Keratinocyte (primary cell): ENCODE data around the gene BCL2. TPM values are rescaled to one million over a fixed set of nuclear protein-coding genes. Genes with fewer than 3 reads are reported as not detected.

Experiments
- DNase-seq: peaks from one replicate; pipeline ENCODE4 v3.0.0-alpha.2; 2011; ENCODE audit warnings: low read depth, missing footprints, low spot score
- FAIRE-seq: peaks from 2 replicates; lab custom pipeline; 2011; peaks lifted over from hg19 to GRCh38; lab: Jason Lieb, UNC
- H2AFZ ChIP-seq: 2 replicates; pipeline ENCODE4 v1.6.0; 2012; ENCODE audit warnings: low read length, control low read depth, inconsistent platforms; ENCODE audit not compliant: control insufficient read depth
- H3K27ac ChIP-seq: 2 replicates; pipeline ENCODE4 v1.5.1; 2011; ENCODE audit warnings: low read length; ENCODE audit not compliant: control insufficient read depth, insufficient read depth
- H3K27me3 ChIP-seq: 3 replicates; pipeline ENCODE4 v1.6.0; 2011; ENCODE audit warnings: low read length; ENCODE audit not compliant: control insufficient read depth, insufficient read depth; ENCODE audit errors: extremely low read depth
- H3K36me3 ChIP-seq, 2 experiments: 2 replicates in 1 of 2; 3 replicates in 1 of 2; pipeline ENCODE4 v1.5.1; 2011; ENCODE audit warnings: low read length in 2 of 2, mild to moderate bottlenecking in 1 of 2; ENCODE audit not compliant: control insufficient read depth in 2 of 2, insufficient read depth in 2 of 2; ENCODE audit errors: extremely low read depth in 1 of 2
- H3K4me1 ChIP-seq: 3 replicates; pipeline ENCODE4 v1.5.1; 2011; ENCODE audit warnings: low read length; ENCODE audit not compliant: control insufficient read depth, insufficient read depth; ENCODE audit errors: extremely low read depth
- H3K4me2 ChIP-seq: 3 replicates; pipeline ENCODE4 v1.6.0; 2011; ENCODE audit warnings: low read depth, low read length; ENCODE audit not compliant: control insufficient read depth, insufficient read depth; ENCODE audit errors: extremely low read depth
- H3K4me3 ChIP-seq, 3 experiments: fragments of 200-600 bp in 1 of 3; sonication (generic) in 1 of 3; 2 replicates in 2 of 3; 3 replicates in 1 of 3; pipeline ENCODE4 v1.5.1; 2011 to 2016; ENCODE audit warnings: low read length in 3 of 3, mild to moderate bottlenecking in 3 of 3, control low read depth in 2 of 3, inconsistent platforms in 1 of 3, low read depth in 1 of 3, mixed read lengths in 1 of 3, mixed run types in 1 of 3, moderate library complexity in 1 of 3; ENCODE audit not compliant: control insufficient read depth in 2 of 3, insufficient read depth in 2 of 3; ENCODE audit errors: extremely low read depth in 1 of 3
- H3K79me2 ChIP-seq: 2 replicates; pipeline ENCODE4 v1.6.0; 2012; ENCODE audit warnings: low read length; ENCODE audit not compliant: control insufficient read depth, insufficient read depth
- H3K9ac ChIP-seq: 3 replicates; pipeline ENCODE4 v1.6.0; 2011; ENCODE audit warnings: low read length; ENCODE audit not compliant: control insufficient read depth, insufficient read depth; ENCODE audit errors: extremely low read depth
- H3K9me1 ChIP-seq: 3 replicates; pipeline ENCODE4 v1.6.0; 2011; ENCODE audit warnings: low read length; ENCODE audit not compliant: control insufficient read depth, insufficient read depth; ENCODE audit errors: extremely low read depth
- H3K9me3 ChIP-seq: 2 replicates; pipeline ENCODE4 v1.5.1; 2012; ENCODE audit warnings: low read depth, low read length; ENCODE audit not compliant: control insufficient read depth
- H4K20me1 ChIP-seq: 3 replicates; pipeline ENCODE4 v1.6.0; 2011; ENCODE audit warnings: low read length; ENCODE audit not compliant: control insufficient read depth, insufficient read depth; ENCODE audit errors: extremely low read depth
- EZH2 ChIP-seq: IDR thresholded peaks from one replicate; pipeline ENCODE4 v1.6.1; 2012; ENCODE audit warnings: inconsistent platforms, mild to moderate bottlenecking, low read length, moderate library complexity
- dilution Hi-C: fragments of 300-500 bp; cut with MboI; formaldehyde crosslinking; loops from one replicate; pipeline ENCODE4 v1.7.0; 2020; ENCODE audit warnings: low sequenced_read_pairs; ENCODE audit not compliant: extremely low pct_ligation_motif_present
- polyA plus RNA-seq, 5 experiments: library from polyadenylated mRNA; depleted of rRNA in 3 of 5; stranded (reverse) in 3 of 5; stranded (forward) in 1 of 5; unstranded in 1 of 5; fragments of >200 nt; gene quantifications; 1 replicate in 1 of 5; 2 replicates in 3 of 5; 3 replicates in 1 of 5; pipeline versions ENCODE4 v1.2.1 to v1.2.3, GENCODE V29; 2011 to 2012; ENCODE audit warnings: missing spikeins in 2 of 5, low read depth in 1 of 5, low replicate concordance in 1 of 5
- TF ChIP-seq, protein P1 (sequence below), 3 experiments: IDR thresholded peaks in 1 of 3; conservative IDR thresholded peaks in 1 of 3; optimal IDR thresholded peaks in 1 of 3; 2 replicates in 2 of 3; 3 replicates in 1 of 3; pipeline versions ENCODE3 to v1.5.1; 2011; ENCODE audit warnings: low read length in 3 of 3, mild to moderate bottlenecking in 3 of 3, moderate library complexity in 2 of 3, control low read depth in 1 of 3, inconsistent platforms in 1 of 3; ENCODE audit not compliant: insufficient read depth in 2 of 3; ENCODE audit errors: extremely low read depth in 1 of 3

Gene BCL2
- polyA plus RNA-seq, 1 donor (not counting 4 experiments of a cell fraction or from before 2014, with no cell fraction given) = 0.30 TPM

DNA sequence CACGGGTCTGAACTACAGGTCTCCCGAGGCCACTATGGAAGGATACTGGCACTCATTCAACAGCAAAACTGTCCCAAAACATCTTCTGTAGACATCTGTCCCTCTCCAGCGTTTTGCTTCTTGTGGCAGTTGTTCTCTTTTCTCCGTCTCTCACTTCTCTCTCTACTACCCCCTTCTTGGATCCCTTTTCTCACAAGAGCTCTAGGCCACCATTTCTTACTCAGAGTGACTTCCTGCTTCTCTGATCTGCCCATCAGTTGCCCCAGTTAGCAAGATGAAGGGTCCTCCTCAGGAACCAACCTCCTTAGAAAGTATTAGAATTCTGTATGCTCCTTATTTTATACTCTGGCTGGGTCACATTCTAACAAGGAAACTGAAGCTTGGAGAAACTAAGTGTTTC lies 32.6 kb downstream of the BCL2 start:
- H3K4me1 ChIP-seq = no peaks in the 10 kb centered on the region
- no peak overlapping the region for H3K4me3 ChIP-seq
- no peak overlapping the region for H3K27ac ChIP-seq
- H4K20me1 ChIP-seq = no peaks in the 10 kb centered on the region
- no peak overlapping the region for H3K4me2 ChIP-seq
- no peaks in the 10 kb centered on the region for H3K79me2 ChIP-seq
- no peaks in the 10 kb centered on the region for H3K27me3 ChIP-seq
- no peak overlapping the region for H3K9ac ChIP-seq
- no peak for DNase-seq
- no peak overlapping the region for H2AFZ ChIP-seq
- no peaks in the 10 kb centered on the region for H3K9me1 ChIP-seq
- no peak for TF ChIP-seq EZH2
- TF ChIP-seq, protein P1, sequence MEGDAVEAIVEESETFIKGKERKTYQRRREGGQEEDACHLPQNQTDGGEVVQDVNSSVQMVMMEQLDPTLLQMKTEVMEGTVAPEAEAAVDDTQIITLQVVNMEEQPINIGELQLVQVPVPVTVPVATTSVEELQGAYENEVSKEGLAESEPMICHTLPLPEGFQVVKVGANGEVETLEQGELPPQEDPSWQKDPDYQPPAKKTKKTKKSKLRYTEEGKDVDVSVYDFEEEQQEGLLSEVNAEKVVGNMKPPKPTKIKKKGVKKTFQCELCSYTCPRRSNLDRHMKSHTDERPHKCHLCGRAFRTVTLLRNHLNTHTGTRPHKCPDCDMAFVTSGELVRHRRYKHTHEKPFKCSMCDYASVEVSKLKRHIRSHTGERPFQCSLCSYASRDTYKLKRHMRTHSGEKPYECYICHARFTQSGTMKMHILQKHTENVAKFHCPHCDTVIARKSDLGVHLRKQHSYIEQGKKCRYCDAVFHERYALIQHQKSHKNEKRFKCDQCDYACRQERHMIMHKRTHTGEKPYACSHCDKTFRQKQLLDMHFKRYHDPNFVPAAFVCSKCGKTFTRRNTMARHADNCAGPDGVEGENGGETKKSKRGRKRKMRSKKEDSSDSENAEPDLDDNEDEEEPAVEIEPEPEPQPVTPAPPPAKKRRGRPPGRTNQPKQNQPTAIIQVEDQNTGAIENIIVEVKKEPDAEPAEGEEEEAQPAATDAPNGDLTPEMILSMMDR (optimal IDR thresholded peaks at IDR 0.05 in 1 of 3, IDR thresholded peaks at IDR 0.05 in 1 of 3, conservative IDR thresholded peaks at IDR 0.05 in 1 of 3; ENCODE audit: extremely low read depth in 1 of 3, insufficient read depth in 2 of 3, low read length in 3 of 3) = no peak
- H3K9me3 ChIP-seq = no peaks in the 10 kb centered on the region
- no peak for FAIRE-seq
- dilution Hi-C loops = no loop called here
- no peaks in the 10 kb centered on the region for H3K36me3 ChIP-seq

DNA sequence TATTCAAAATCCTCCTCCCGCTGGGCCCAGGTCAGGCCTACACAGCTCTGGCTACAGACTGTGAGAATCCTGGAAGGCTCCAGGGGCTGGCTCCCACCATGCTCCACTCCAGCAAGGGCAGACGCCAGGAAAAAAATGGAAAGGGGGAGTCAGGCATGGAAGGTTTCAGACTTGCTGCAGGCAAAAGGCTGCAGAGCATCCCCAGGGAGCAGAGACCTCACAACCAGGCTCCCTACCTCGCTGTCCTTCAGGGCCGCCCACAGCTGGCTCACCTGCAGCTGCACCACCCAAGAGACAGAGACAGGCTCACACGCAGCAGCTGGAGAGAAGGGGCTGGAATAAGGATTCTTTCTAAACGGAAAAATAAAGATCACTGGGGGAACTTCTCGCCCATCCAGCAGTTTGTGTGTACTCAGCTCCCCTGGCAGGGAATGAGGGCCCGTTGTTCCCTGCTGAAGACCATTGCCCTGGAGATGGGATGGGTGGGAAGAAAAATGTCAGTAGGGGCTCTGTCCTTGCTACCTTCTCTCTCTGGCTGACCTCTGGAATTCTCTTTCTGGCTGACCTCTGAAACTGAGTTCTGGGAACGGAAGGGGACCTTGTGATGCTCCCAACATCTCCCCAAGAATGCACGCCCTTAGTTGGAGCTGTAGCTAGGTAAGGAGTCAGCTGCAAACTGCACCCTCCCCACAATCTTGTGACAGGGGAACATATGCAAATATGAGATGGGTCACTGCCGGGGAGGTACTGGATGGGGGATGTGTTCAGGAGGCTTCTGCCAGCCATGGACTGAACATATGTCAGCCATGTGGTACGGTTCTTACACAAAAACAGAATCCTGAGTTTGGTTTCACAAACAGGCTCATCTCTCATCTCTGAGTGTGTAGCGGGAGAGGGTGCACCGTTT lies 34.5 kb downstream of the BCL2 start:
- Histone ChIP-seq H3K27me3 (no peaks in the 10 kb centered on the region), H3K36me3 (no peaks in the 10 kb centered on the region), H3K4me2 (no peak overlapping the region), H3K9ac (no peak overlapping the region), H3K27ac (no peak overlapping the region), H3K79me2 (no peaks in the 10 kb centered on the region), H2AFZ (no peak overlapping the region), H3K4me1 (no peaks in the 10 kb centered on the region), H3K9me3 (no peaks in the 10 kb centered on the region), H3K9me1 (no peaks in the 10 kb centered on the region), H4K20me1 (no peaks in the 10 kb centered on the region), H3K4me3 (no peak overlapping the region)
- DNase-seq (no peak), FAIRE-seq (no peak)
- dilution Hi-C loops = no loop called here
- TF ChIP-seq EZH2 = no peak
- TF ChIP-seq, protein P1 (optimal IDR thresholded peaks at IDR 0.05 in 1 of 3, IDR thresholded peaks at IDR 0.05 in 1 of 3, conservative IDR thresholded peaks at IDR 0.05 in 1 of 3; ENCODE audit: extremely low read depth in 1 of 3, insufficient read depth in 2 of 3, low read length in 3 of 3) = no peak
